T-helper 22 cell (primary cell): ENCODE results near the gene DNPH1.

Source experiments
- DNase-seq: peaks from one replicate; pipeline ENCODE4 v3.0.0-alpha.2; 2020; ENCODE audit warnings: low read depth

DNPH1 gene

GRCh38 chr6:43228951-43229802, at the start of gene DNPH1:
Gene DNPH1 (minus strand): TSS chr6:43229481. CDS start chr6:43229456, 25 bp downstream.
- peak; percentile 56 for DNase-seq

DNA sequence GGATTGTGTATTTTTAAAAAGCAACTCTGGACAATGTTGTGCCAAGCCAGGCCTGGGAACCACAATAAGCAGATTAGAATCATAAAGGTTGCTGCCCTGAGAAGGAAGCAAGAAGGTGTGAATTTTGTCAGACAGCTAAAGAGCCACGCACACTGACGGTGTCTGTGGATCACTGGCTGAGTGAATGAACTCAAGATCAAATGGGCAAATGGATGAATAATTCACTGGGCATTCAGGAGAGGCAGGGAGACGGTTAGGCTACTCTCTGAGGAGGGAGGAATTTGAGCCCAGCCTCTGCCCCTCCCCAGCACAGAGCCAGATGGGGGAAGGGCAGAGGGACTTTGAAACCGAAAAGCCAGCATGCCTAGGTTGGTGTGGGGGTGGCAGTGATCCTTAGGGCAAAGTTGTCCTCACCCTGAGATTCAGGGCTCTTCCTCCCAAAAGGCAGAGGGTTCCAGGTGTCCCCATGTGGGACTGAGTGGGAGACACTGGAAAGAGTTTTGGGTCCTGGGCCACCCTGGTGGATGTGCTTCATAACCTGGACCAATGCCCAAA, 49.3 kb upstream of the DNPH1 start:
- DNase-seq: no peak

DNA sequence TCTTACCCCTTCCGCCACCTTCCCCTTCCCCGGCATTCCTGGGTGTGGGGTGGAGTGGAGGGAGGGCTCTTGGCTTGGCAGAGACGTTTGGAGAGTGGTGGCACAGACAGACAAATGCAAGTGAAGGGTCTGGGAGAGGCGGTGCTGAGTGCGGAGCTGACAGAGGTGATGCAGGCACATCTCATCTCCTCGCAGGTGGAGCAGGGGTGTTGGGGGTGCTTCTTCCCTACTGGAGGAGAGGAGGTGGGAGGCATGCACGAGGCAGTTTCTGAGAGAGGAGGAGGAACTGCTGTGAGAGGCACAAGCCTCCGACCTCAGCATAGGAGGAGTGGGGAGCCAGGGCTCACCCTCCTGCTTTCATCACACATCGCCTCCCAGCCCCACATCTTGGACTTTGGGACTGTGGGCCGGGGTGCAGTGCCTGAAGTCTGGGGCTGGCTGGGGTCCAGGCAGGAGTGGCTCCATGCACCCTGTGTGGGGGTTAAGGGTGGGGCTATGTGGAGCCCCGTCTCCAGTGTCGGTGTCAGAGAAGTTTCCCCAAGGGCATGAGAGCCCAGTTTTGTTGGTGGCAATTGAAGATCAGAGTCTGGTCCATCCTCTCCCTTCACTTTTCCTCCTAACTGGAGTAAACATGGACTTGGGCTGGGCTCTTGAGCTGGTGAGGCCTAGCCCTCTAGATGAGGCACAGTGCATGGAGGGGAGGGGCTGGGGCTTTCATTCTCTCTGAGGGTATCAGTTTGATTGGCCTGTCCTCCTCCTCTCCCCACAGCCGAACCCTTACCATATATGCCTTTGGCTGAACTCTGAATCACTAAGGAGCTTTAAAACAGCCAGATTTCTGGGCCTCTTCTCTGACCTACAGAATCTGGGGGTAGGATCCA, 48.6 kb upstream of the DNPH1 start:
- no peak for DNase-seq

DNA sequence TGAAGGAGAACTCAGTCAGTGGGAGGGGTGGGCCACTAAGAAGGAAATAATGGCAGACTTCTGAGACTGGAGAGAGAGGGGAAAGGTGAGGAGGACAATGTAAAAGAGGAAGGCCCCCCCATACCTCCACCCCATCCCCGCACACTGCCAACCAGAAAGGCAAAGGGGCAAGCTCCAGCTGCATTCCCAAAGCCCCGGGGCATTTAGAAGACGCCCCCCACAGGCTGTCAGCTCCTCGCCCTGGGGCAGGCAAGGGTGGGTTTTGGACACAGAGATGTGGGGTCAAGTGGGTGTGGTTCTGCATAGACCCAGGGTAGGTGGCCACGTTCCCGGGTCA, 48.0 kb upstream of the DNPH1 start:
- DNase-seq: no peak

DNA sequence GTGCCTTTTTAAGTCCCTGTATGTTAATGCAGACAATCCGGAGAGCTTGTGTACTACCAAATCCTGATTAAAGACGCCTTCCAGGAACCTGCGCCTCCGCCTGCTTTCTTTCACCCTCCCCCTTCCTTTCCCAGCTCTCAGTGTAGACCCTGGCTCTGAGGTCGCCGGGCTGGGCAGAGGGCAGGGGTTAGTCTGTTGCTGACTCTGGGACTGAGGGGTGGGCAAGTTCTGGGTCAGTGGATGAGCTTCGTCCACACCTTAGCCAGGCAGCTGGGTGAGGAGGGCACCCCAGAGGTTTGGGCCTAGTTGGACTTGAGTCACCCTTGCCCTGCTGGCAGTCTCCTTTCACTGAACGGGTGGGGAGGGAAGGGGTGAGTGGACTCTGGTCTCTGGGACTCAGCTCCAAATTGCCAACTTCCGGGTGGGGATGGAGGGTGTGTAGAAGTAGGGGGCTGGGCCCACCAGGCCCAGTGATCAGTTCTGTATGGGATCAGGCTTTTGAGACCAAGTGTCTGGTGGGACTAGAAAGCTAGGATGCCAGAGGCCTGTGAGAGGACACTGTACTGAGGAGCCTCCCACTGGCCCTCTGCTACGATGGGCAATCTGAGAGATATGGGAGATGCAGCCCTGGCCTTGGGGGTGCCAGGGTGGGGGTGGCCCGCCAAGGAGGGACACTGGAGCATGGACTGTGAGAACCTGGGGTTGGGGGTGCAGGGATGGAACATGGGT, 47.5 kb upstream of the DNPH1 start:
- DNase-seq: no peak

DNA sequence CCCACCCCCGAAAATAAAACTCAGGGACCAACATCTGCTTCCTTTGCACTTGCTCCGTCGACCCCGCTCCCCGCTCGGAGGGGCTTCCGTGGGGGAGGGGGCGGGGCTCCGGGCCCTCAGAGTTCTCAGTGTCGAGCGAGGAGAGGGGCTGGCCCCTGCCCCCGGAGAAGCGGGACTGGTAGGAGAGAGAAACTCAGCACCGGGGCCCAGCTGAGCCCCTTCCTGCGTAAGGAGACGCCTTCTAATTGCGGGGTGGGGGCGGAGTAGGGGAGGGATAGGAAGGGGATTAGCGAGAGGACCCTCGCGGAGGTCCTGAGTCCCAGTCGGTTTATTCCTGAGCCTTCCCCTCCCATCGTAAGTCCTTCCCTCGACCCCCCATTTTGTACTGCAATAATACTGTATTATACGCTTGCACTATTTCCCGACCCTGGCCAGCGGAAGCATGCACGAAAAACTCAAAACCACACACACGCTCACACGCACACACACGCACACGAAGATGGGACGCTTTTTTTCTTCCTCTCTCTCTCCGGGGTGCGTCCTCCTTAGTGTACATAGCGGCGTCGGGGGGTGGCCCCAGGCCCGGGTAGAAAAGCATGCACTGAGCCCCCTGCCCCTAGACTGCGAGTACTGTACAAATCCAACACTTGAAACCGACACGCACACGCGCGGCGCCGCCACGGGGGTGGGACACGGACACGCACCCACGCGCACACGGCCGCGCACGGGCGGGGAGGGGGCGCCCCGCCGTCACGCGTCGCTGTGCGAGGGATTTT, 46.7 kb upstream of the DNPH1 start:
- no peak for DNase-seq

DNA sequence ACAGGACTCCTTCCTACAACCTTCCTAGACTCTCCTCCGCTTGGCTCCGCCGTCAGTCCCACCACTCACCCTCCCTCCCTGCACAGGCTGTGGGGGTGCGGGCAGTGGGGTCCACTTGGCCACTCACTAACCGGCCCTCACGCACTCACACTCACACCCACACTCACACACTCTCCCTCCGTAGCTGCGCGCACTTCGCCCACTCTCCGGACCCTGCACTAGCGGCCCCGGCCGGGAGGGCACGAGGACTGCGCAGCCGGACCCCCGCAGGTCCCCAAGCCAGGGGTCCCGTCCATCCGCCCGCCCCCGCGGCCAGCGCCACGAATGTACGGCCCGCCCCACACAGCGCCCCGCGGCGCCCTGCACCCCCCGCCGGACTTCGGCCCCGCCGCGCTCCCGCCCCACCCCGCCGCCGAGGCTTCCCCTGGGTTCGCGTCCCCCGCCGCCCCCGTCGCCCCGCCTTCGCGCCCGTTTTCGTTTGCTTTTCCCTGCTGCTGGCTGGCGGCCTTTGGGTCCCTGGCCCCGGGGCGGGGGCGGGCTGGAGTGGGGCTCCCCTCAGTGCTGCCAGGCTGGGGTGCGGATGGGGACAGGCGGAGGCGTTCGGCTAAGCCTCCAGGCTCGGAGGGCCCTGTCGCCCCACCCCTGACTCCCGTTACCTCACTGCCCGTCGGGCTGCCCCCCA, 45.8 kb upstream of the DNPH1 start:
- DNase-seq: peak; percentile 11

GRCh38 chr6:43274127-43274915, 45.0 kb upstream of the DNPH1 start:
- DNase-seq: no peak

DNA sequence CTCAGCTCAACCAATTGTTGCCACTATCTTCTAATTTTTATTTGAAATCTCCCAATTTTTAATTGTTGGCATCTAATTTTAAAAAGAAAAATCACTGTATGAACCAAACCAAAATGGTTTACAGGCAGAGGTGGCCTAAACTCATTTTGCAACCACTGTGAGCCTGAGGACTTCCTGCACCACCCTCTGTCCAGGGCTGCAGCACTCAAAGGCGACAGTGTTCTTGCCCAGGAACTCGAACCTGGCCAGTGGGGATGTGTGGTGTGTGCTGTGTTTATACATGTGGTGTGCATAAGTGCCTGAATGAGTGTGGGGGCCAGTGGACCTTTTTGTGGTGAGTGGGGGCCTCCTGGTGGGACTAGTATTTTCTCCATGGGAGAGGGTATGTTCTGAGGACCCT, 44.4 kb upstream of the DNPH1 start:
- DNase-seq: no peak

DNA sequence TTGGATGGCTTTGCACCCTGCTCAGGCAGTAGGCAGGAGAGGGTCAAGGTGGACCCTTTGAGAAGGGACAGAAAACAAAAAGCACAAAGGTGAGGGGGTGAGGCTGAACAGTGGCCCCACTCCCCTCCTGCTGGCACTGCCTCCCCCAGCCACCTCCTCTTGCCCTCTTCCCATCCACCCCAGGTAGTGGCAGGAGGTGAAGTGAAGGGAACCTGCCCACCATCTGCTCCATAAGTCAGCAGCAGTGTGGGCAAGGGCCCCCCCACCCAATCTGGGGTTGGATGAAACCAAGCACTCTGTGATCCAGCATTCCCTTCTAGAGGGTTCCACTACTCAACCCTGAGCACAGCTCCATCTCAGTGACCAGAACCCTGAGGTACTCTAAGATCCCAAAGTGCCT, 42.7 kb upstream of the DNPH1 start:
- no peak for DNase-seq

DNA sequence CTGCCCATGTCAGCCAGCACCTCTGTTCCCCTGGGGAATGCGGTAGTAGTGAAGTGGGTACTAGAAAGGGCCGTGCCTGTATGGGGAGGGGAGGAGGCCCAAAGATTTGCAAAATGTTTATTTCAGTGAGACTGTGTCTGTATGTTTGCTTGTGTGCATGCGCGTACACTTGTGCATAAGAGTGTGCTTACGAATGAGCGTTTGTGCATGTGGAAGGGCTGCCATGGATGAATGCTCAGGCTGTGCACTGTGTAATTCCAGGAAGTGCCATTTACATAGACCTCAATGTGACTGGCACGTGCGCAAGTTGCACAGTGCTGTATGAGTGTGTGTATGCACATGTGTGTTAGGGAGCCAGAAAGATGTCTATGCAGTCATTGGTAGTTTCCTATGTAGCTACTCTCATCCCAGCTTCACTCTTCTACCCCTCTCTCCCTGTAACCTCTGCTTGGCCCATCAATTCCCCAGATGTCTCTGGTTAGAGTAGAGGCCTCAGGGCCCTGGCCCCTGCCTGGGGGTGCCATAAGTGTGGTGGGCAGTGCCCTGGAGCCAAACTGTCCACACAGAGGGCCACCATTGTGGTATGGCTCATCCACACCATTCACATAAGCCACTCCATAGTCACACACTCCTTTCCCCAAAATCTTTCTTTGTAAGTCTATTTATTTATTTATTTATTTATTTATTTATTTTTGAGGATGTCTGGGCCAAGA, 42.0 kb upstream of the DNPH1 start:
- no peak for DNase-seq

DNA sequence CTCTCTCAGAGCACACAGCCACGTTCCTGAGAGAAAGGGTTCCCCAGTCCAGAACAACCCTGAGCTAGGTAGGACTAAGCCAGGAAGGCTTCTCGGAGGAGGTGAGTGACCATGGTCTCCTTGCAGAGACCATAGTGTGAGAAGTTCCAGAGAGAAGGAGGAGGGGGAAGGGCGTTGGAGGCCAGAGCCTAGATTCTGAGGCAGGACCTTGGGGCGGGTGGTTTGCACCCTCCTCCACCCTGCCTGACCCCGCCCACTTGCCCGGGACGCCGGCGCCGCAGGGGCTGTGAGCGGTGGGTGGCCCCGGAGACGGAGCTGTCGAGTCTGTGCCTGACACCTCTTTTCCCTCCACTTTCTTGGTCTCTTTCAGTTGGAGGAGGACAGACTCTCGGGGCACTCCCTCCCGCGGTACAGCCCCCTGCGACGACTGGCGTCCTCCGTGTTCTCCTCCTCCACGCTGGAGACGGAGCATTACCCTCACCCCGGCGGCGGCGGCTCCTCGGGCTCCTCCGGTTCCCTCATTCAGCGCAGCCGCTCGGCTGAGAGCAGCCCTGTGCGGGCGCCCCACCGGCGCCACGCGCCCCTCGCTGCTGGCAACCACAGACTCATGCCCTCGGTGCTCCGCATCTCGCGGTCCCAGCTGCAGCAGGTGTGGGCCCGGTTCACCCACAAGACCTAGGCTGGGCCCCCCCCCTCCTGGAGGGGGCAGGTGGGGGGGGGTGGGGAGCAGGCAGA, 40.2 kb upstream of the DNPH1 start:
- DNase-seq: no peak

- DNase-seq: no peak
Measured at GRCh38 chr6:43268782-43269272, 39.5 kb upstream of the DNPH1 start.

DNA sequence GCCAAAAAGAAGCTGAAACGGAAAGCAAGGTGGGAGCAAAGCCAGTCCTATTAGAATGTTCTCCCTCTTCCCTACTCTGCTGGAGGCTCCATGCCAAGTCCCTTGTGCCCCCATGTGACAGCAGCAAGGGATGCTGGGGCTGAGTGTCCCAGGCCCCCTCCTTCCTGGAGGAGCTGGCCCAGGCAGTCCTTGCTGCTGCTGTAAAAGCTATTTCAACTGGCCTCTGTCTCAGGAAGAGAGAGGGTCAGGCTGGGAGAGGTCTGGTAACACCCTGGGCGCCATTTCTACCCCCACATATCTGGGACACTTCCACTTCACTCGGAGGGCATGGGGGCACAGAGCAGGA, 39.0 kb upstream of the DNPH1 start:
- DNase-seq: no peak

- no peak for DNase-seq
Measured at GRCh38 chr6:43267619-43268354, 38.5 kb upstream of the DNPH1 start.

DNA sequence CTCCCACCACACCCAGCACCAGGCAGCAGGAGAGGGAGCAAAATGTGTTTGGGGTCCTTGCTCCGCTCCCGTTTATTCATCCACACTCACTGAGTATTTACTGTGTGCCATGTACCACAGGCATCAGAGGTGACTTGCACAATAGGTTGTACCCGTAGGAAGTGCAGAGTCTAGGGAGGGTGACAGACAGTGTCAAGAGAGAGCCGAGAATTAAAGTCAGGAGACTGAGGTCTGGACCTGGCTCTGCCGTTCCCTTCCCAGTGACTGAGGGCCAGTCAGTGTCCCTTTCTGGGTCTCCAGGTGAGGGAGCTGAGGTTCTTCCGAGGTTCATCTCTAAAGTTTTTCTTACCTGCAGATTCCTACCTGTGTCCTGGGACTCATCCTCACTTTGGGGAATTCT, 36.3 kb upstream of the DNPH1 start:
- DNase-seq: no peak

GRCh38 chr6:43264599-43265145, 35.4 kb upstream of the DNPH1 start:
- DNase-seq: no peak
